ENCODE results near the gene PERM1. TPM values are rescaled to one million over a fixed set of nuclear protein-coding genes. Genes with fewer than 3 reads are reported as not detected.

The PERM1 gene
- total RNA-seq, 4 donors from 2014 or later: 0.94 TPM; not detected in 3

GRCh38 chr1:978835-979743, 2.8 kb downstream of the PERM1 start:
- no peak for TF ChIP-seq CTCF (IDR thresholded peaks at IDR 0.05; ENCODE audit: low read depth)

GRCh38 chr1:978069-978834, 3.6 kb downstream of the PERM1 start:
- no peak for TF ChIP-seq CTCF (IDR thresholded peaks at IDR 0.05; ENCODE audit: low read depth)

- TF ChIP-seq CTCF (IDR thresholded peaks at IDR 0.05; ENCODE audit: low read depth): no peak
These were observed 5.8 kb downstream of the PERM1 start for GRCh38 chr1:975896-976683.

GRCh38 chr1:975365-975764, 6.5 kb downstream of the PERM1 start:
- no peak for TF ChIP-seq CTCF (IDR thresholded peaks at IDR 0.05; ENCODE audit: low read depth)

GRCh38 chr1:974687-975328, 7.1 kb downstream of the PERM1 start:
- TF ChIP-seq CTCF (IDR thresholded peaks at IDR 0.05; ENCODE audit: low read depth): no peak

- no peak for TF ChIP-seq CTCF (IDR thresholded peaks at IDR 0.05; ENCODE audit: low read depth)
These were observed 7.6 kb downstream of the PERM1 start for GRCh38 chr1:974293-974640.
